ENCODE results near the gene SMCO2.

DNA sequence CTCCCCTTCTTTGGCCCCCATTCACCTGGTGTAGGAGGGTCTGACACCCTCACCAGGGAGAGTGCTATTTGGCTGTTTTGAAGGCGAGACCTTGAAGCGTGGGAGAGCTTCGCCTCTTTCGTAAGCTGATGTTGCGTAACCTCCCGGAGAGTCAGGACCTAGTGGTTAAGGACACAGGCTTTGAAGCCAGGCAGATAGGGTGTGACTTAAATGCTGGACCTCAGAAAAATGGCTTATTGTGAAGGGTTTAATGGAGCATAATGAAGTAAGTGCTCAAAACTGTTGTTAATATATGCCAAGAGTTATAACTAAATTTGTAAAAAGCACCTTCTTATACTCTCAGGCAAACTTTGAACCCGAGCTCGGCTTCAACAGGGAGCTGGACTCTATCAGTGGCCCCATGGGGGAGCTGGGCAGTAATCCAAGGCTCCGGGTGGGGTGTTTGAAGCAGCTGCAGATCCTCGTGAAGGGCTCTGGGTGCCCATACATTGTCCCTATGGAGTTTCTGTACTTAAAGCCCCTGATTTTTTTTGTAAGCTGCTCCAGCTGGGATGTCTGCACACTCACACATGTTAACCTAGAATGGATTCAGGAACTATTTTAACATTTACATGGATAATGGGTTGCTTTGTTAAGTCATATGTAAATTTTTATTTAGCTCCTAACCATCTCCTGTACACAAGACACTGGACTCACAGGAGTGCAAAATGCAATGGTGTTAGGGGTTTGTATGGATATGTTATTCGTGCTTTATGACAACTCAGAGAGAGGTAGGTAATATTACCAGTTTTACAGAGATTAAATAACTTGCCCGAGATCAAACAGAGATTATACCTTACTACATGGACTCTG, 103.5 kb downstream of the SMCO2 start:
- TF ChIP-seq, protein P1, sequence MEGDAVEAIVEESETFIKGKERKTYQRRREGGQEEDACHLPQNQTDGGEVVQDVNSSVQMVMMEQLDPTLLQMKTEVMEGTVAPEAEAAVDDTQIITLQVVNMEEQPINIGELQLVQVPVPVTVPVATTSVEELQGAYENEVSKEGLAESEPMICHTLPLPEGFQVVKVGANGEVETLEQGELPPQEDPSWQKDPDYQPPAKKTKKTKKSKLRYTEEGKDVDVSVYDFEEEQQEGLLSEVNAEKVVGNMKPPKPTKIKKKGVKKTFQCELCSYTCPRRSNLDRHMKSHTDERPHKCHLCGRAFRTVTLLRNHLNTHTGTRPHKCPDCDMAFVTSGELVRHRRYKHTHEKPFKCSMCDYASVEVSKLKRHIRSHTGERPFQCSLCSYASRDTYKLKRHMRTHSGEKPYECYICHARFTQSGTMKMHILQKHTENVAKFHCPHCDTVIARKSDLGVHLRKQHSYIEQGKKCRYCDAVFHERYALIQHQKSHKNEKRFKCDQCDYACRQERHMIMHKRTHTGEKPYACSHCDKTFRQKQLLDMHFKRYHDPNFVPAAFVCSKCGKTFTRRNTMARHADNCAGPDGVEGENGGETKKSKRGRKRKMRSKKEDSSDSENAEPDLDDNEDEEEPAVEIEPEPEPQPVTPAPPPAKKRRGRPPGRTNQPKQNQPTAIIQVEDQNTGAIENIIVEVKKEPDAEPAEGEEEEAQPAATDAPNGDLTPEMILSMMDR (IDR thresholded peaks at IDR 0.05; ENCODE audit: poor library complexity): no peak
- TF ChIP-seq EZH2 (IDR thresholded peaks at IDR 0.05; ENCODE audit: borderline replicate concordance) (no peak), EZH2phosphoT487 (IDR thresholded peaks at IDR 0.05; ENCODE audit: low read depth, severe bottlenecking, unreplicated experiment) (no peak)
